Measurements from ENCODE around the gene HDAC11. TPM values are rescaled to one million over a fixed set of nuclear protein-coding genes. Genes with fewer than 3 reads are reported as not detected.

Gene HDAC11
- total RNA-seq, 2 experiments from 2014 or later, result 0.74 to 1.1 TPM

DNA sequence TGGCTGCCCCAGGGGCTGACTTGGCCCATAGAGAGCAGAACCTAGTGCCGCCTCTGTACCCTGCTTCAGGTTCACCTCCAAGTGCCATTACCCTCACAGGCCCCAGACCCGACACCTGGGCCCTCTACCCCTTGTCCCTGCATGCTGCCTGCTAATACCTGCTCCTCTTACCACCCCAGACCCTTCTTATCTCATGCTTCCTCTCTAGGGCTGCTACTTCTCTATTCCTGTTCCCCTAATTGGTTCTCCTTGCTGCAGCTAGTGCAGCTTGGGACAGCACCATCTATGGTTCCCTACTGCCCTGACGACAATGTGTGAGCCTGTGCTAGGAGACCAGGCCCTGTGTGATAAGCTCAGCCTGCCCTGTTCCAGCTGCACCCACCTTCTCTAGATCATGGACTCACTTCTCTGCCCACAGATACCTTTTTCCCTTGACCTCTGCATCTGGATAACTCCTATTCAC lies 15.3 kb downstream of the HDAC11 start:
- POLR2A ChIA-PET, result no interaction called here

DNA sequence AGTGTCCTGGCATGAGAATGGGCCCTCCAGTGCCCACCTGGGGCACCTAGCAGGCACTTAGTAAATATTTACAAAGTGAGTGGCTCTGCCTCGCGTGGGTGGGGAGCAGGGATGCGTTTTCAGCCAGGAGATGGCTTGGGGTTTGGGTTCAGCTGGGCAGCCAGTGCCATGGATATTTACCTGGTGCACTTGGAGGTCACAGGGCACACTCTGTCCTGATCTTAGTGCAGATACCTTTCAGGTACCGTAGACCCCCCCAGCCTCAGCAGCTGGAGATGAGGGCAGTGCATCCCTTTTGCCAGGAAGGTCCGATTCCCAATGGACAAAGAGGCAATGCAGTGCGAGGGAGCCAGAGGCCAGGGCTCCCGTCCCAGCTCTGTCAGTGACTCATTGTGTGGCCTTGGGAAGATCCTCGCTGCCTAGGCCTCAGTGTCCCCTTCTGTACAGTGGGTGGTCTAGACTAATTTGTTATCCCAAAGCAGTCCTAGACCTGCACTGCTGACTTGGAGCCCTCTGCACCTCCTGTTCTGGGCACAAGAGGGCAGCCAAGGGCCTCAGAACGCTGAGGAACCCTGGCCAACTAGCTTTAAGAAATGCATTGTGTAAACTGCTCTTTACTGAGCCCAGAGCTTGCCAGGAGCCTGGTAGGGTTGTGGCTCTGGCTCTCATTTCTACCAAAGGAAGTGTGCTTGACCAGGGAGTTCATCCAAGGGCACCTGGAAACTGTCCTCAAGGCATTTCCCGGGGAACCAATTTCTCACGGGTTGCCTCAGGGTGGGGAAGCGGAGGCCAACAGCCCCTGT lies 16.0 kb downstream of the HDAC11 start:
- Histone ChIP-seq H3K4me3 (ENCODE audit: low read depth, low read length, poor library complexity, severe bottlenecking) (no peak overlapping the region), H3K4me2 (ENCODE audit: low read length) (no peak overlapping the region), H3K4me1 (ENCODE audit: insufficient read depth, low read length, poor library complexity, severe bottlenecking) (no peaks in the 10 kb centered on the region), H2AFZ (ENCODE audit: low read length) (no peak overlapping the region), H3K79me2 (ENCODE audit: insufficient read depth, low read depth, low read length) (no peaks in the 10 kb centered on the region), H4K20me1 (ENCODE audit: insufficient read depth, low read length) (no peaks in the 10 kb centered on the region), H3K9me3 (ENCODE audit: low read length) (no peaks in the 10 kb centered on the region), H3K9me2 (ENCODE audit: insufficient read depth, low read length) (no peaks in the 10 kb centered on the region), H3K36me3 (ENCODE audit: insufficient read depth, low read length) (no peaks in the 10 kb centered on the region), H3K27ac (ENCODE audit: low read depth, low read length, poor library complexity, severe bottlenecking) (no peak overlapping the region)
- intact Hi-C loops (cut with micrococcal nuclease; ENCODE audit: unreplicated experiment), result loop anchor here (1.0 kb wide), 1 partner anchor 152 kb away; no protein-coding TSS in a partner anchor
- ChIA-PET POLR2A (no interaction called here), CTCF (ENCODE audit: unreplicated experiment) (interaction anchor here (1.0 kb wide), 1 partner anchor 151 kb away, joined by 5 read pairs; no protein-coding TSS in a partner anchor)
- DNase-seq (ENCODE audit: low spot score), result peak; percentile 76
- TF ChIP-seq, protein P1, sequence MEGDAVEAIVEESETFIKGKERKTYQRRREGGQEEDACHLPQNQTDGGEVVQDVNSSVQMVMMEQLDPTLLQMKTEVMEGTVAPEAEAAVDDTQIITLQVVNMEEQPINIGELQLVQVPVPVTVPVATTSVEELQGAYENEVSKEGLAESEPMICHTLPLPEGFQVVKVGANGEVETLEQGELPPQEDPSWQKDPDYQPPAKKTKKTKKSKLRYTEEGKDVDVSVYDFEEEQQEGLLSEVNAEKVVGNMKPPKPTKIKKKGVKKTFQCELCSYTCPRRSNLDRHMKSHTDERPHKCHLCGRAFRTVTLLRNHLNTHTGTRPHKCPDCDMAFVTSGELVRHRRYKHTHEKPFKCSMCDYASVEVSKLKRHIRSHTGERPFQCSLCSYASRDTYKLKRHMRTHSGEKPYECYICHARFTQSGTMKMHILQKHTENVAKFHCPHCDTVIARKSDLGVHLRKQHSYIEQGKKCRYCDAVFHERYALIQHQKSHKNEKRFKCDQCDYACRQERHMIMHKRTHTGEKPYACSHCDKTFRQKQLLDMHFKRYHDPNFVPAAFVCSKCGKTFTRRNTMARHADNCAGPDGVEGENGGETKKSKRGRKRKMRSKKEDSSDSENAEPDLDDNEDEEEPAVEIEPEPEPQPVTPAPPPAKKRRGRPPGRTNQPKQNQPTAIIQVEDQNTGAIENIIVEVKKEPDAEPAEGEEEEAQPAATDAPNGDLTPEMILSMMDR (conservative IDR thresholded peaks at IDR 0.05; ENCODE audit: low read length), result peak; percentile 89
- no peak for TF ChIP-seq EZH2phosphoT487 (IDR thresholded peaks at IDR 0.05; ENCODE audit: borderline replicate concordance, low read depth, low read length)
- BruUV-seq (replicated peaks), result no TSS peak

More for the DNA sequence above, 15.3 kb downstream of the HDAC11 start:
- CTCF ChIA-PET (ENCODE audit: unreplicated experiment), result interaction anchor here (0.5 to 0.6 kb wide), 3 partner anchors 26 to 610 kb away, joined by 3 to 5 read pairs (median 4); no protein-coding TSS in a partner anchor
- no peak overlapping the region for H2AFZ ChIP-seq (ENCODE audit: low read length)
- H3K4me1 ChIP-seq (ENCODE audit: insufficient read depth, low read length, poor library complexity, severe bottlenecking), result no peaks in the 10 kb centered on the region
- H3K36me3 ChIP-seq (ENCODE audit: insufficient read depth, low read length), result no peaks in the 10 kb centered on the region
- H3K9me2 ChIP-seq (ENCODE audit: insufficient read depth, low read length), result no peaks in the 10 kb centered on the region
- H4K20me1 ChIP-seq (ENCODE audit: insufficient read depth, low read length), result no peaks in the 10 kb centered on the region
- intact Hi-C loops (cut with micrococcal nuclease; ENCODE audit: unreplicated experiment), result no loop called here
- no peak for DNase-seq (ENCODE audit: low spot score)
- H3K4me2 ChIP-seq (ENCODE audit: low read length), result no peak overlapping the region
- BruUV-seq (replicated peaks), result no TSS peak
- TF ChIP-seq EZH2phosphoT487 (IDR thresholded peaks at IDR 0.05; ENCODE audit: borderline replicate concordance, low read depth, low read length), result no peak
- TF ChIP-seq, protein P1 (conservative IDR thresholded peaks at IDR 0.05; ENCODE audit: low read length), result no peak
- H3K4me3 ChIP-seq (ENCODE audit: low read depth, low read length, poor library complexity, severe bottlenecking), result no peak overlapping the region
- no peaks in the 10 kb centered on the region for H3K79me2 ChIP-seq (ENCODE audit: insufficient read depth, low read depth, low read length)
- no peak overlapping the region for H3K27ac ChIP-seq (ENCODE audit: low read depth, low read length, poor library complexity, severe bottlenecking)
- H3K9me3 ChIP-seq (ENCODE audit: low read length), result no peaks in the 10 kb centered on the region

DNA sequence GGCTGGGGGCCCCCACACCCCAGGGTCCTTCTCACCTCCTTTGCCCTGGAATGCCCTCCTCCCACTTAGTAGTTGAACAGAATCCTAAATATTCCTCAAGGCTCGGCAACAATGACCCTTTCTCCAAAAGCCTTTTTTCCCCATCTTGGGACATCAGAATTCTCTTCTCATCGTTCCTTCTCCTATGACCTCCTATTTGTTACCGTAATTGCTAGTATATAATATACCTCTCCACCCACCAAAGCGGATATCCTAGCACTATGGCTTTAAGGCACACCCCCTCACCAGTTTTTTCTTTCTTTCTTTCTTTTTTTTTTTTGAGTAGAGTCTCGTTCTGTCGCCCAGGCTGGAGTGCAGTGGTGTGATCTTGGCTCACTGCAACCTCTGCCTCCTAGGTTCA lies 16.8 kb downstream of the HDAC11 start:
- ChIA-PET POLR2A (no interaction called here), CTCF (ENCODE audit: unreplicated experiment) (interaction anchor here (1.0 to 1.8 kb wide), 2 partner anchors 150 to 151 kb away, joined by 5 read pairs; no protein-coding TSS in a partner anchor)
- Histone ChIP-seq H4K20me1 (ENCODE audit: insufficient read depth, low read length) (no peaks in the 10 kb centered on the region), H3K4me1 (ENCODE audit: insufficient read depth, low read length, poor library complexity, severe bottlenecking) (no peaks in the 10 kb centered on the region), H3K27ac (ENCODE audit: low read depth, low read length, poor library complexity, severe bottlenecking) (no peak overlapping the region), H3K9me3 (ENCODE audit: low read length) (no peaks in the 10 kb centered on the region), H3K79me2 (ENCODE audit: insufficient read depth, low read depth, low read length) (no peaks in the 10 kb centered on the region), H3K4me3 (ENCODE audit: low read depth, low read length, poor library complexity, severe bottlenecking) (no peak overlapping the region), H3K9me2 (ENCODE audit: insufficient read depth, low read length) (no peaks in the 10 kb centered on the region), H2AFZ (ENCODE audit: low read length) (no peak overlapping the region), H3K36me3 (ENCODE audit: insufficient read depth, low read length) (no peaks in the 10 kb centered on the region), H3K4me2 (ENCODE audit: low read length) (no peak overlapping the region)
- no TSS peak for BruUV-seq (replicated peaks)
- intact Hi-C loops (cut with micrococcal nuclease; ENCODE audit: unreplicated experiment), result loop anchor here (1.0 kb wide), 1 partner anchor 151 kb away; no protein-coding TSS in a partner anchor
- TF ChIP-seq, protein P1 (conservative IDR thresholded peaks at IDR 0.05; ENCODE audit: low read length), result no peak
- no peak for TF ChIP-seq EZH2phosphoT487 (IDR thresholded peaks at IDR 0.05; ENCODE audit: borderline replicate concordance, low read depth, low read length)
- no peak for DNase-seq (ENCODE audit: low spot score)

Data from OCI-LY7 (cell line).